Caco-2 (cell line): ENCODE data around the gene CATSPERD. TPM values are rescaled to one million over a fixed set of nuclear protein-coding genes. Genes with fewer than 3 reads are reported as not detected.

Experiments used
- BruUV-seq: library from RNA; stranded (reverse); fragments of 400-500 nt; replicated peaks from 2 replicates; lab custom pipeline; 2021; lab: Mats Ljungman, UMichigan
- CTCF ChIA-PET: fragments of 300-600 bp; sonication (Branson Sonifier 250); formaldehyde crosslinking; loops from one replicate; lab custom pipeline; 2022; ENCODE audit warnings: antibody characterized with exemption; lab: Charles Lee
- POLR2A ChIA-PET: fragments of 300-600 bp; sonication (Branson Sonifier 250); formaldehyde crosslinking; loops from one replicate; lab custom pipeline; 2022; ENCODE audit warnings: antibody characterized with exemption; lab: Charles Lee
- DNase-seq, 2 experiments: peaks; one replicate each; pipeline versions ENCODE4 v3.0.0 to v3.0.0-alpha.2; 2020 to 2022
- H3K27me3 ChIP-seq: replicated peaks from 2 replicates; pipeline ENCODE4 v1.6.0; 2011; ENCODE audit warnings: low read length; ENCODE audit not compliant: control insufficient read depth, insufficient read depth
- H3K36me3 ChIP-seq: 2 replicates; pipeline ENCODE4 v1.5.1; 2011; ENCODE audit warnings: low read length; ENCODE audit not compliant: control insufficient read depth, insufficient read depth
- H3K4me1 ChIP-seq: fragments of 250-450 bp; sonication (Bioruptor Pico); 2 replicates; pipeline ENCODE4 v1.5.1; 2020; ENCODE audit warnings: mild to moderate bottlenecking
- H3K4me3 ChIP-seq: 2 replicates; pipeline ENCODE4 v1.5.1; 2011; ENCODE audit warnings: low read depth, mild to moderate bottlenecking, control low read depth, low read length
- H3K9me3 ChIP-seq: fragments of 250-450 bp; sonication (Bioruptor Pico); 2 replicates; pipeline ENCODE4 v1.5.1; 2020; ENCODE audit warnings: mild to moderate bottlenecking, moderate library complexity
- H3K27ac Mint-ChIP-seq: one replicate; pipeline ENCODE4 v1.8.0; 2022; ENCODE audit warnings: mixed read lengths; ENCODE audit not compliant: unreplicated experiment
- H3K27me3 Mint-ChIP-seq: one replicate; pipeline ENCODE4 v1.8.0; 2022; ENCODE audit warnings: mixed read lengths; ENCODE audit not compliant: insufficient read depth, unreplicated experiment
- H3K36me3 Mint-ChIP-seq: one replicate; pipeline ENCODE4 v1.8.0; 2022; ENCODE audit warnings: mild to moderate bottlenecking, mixed read lengths; ENCODE audit not compliant: insufficient read depth, unreplicated experiment
- H3K4me1 Mint-ChIP-seq: one replicate; pipeline ENCODE4 v1.8.0; 2022; ENCODE audit warnings: low read depth, mixed read lengths; ENCODE audit not compliant: unreplicated experiment
- H3K4me3 Mint-ChIP-seq: one replicate; pipeline ENCODE4 v1.8.0; 2022; ENCODE audit warnings: mild to moderate bottlenecking, moderate library complexity, mixed read lengths; ENCODE audit not compliant: unreplicated experiment
- H3K9me3 Mint-ChIP-seq: one replicate; pipeline ENCODE4 v1.8.0; 2022; ENCODE audit warnings: mixed read lengths; ENCODE audit not compliant: unreplicated experiment
- CTCF ChIP-seq, 2 experiments: fragments of 200-600 bp in 1 of 2; IDR thresholded peaks; 1 replicate in 1 of 2; 2 replicates in 1 of 2; pipeline versions ENCODE4 v1.5.1 to v1.8.0; 2011 to 2022; ENCODE audit warnings: antibody characterized with exemption in 1 of 2, control low read depth in 1 of 2, inconsistent platforms in 1 of 2, low read depth in 1 of 2, low read length in 1 of 2, mild to moderate bottlenecking in 1 of 2, moderate library complexity in 1 of 2; ENCODE audit not compliant: insufficient read depth in 1 of 2, severe bottlenecking in 1 of 2, unreplicated experiment in 1 of 2
- intact Hi-C: fragments of 100-400 bp; cut with micrococcal nuclease; formaldehyde crosslinking; loops from one replicate; pipeline ENCODE4 v1.10.0; 2022; ENCODE audit not compliant: unreplicated experiment
- total RNA-seq: library from RNA; stranded (reverse); gene quantifications from 2 replicates; pipeline ENCODE4 v1.2.3, GENCODE V29; 2022

The CATSPERD gene
- total RNA-seq, 1 experiment from 2014 or later: not detected

GRCh38 chr19:5806905-5807304 is 86.5 kb downstream of the CATSPERD start:
- Histone ChIP-seq H3K4me3 (no peak overlapping the region), H3K36me3 (no peaks in the 10 kb centered on the region), H3K27me3 (no peaks in the 10 kb centered on the region), H3K9me3 (no peaks in the 10 kb centered on the region), H3K4me1 (0 out of 2 replicates have a peak, but pooled peaks cover 3% of the 10 kb centered on the region)
- H3K36me3 Mint-ChIP-seq: no peaks in the 10 kb centered on the region
- ChIA-PET POLR2A (no interaction called here), CTCF (interaction anchor here (0.7 kb wide), 1 partner anchor 35 kb away, joined by 6 read pairs; no protein-coding TSS in a partner anchor)
- intact Hi-C loops: no loop called here
- BruUV-seq: no TSS peak
- no peak overlapping the region for H3K4me3 Mint-ChIP-seq
- no peaks in the 10 kb centered on the region for H3K27me3 Mint-ChIP-seq
- DNase-seq: no peak
- TF ChIP-seq CTCF (IDR thresholded peaks at IDR 0.05; ENCODE audit: insufficient read depth in 1 of 2, low read depth in 1 of 2, low read length in 1 of 2, severe bottlenecking in 1 of 2, unreplicated experiment in 1 of 2): no peak
- no peak overlapping the region for H3K27ac Mint-ChIP-seq
- no peaks in the 10 kb centered on the region for H3K4me1 Mint-ChIP-seq
- H3K9me3 Mint-ChIP-seq: no peaks in the 10 kb centered on the region

GRCh38 chr19:5808120-5808816 is 87.8 kb downstream of the CATSPERD start:
- Histone ChIP-seq H3K9me3 (no peaks in the 10 kb centered on the region), H3K4me1 (0 out of 2 replicates have a peak, but pooled peaks cover 3% of the 10 kb centered on the region), H3K36me3 (no peaks in the 10 kb centered on the region), H3K4me3 (no peak overlapping the region), H3K27me3 (no peaks in the 10 kb centered on the region)
- POLR2A ChIA-PET: no interaction called here
- no peak for DNase-seq
- Mint-ChIP-seq H3K4me1 (no peaks in the 10 kb centered on the region), H3K36me3 (no peaks in the 10 kb centered on the region), H3K27me3 (no peaks in the 10 kb centered on the region), H3K4me3 (no peak overlapping the region), H3K9me3 (no peaks in the 10 kb centered on the region), H3K27ac (no peak overlapping the region)
- no TSS peak for BruUV-seq
- intact Hi-C loops: no loop called here
- CTCF ChIA-PET: interaction anchor here (0.6 to 0.7 kb wide), 2 partner anchors 178 to 179 kb away, joined by 3 to 5 read pairs; no protein-coding TSS in a partner anchor
- TF ChIP-seq CTCF (IDR thresholded peaks at IDR 0.05; ENCODE audit: insufficient read depth in 1 of 2, low read depth in 1 of 2, low read length in 1 of 2, severe bottlenecking in 1 of 2, unreplicated experiment in 1 of 2): no peak

- intact Hi-C loops: no loop called here
- peak in 1 of 2 experiments; percentile 33 for DNase-seq
- Histone ChIP-seq H3K4me1 (0 out of 2 replicates have a peak, but pooled peaks cover 3% of the 10 kb centered on the region), H3K4me3 (no peak overlapping the region), H3K36me3 (no peaks in the 10 kb centered on the region), H3K9me3 (no peaks in the 10 kb centered on the region), H3K27me3 (no peaks in the 10 kb centered on the region)
- Mint-ChIP-seq H3K27ac (peak overlapping the region; percentile 36), H3K36me3 (no peaks in the 10 kb centered on the region), H3K4me1 (no peaks in the 10 kb centered on the region), H3K27me3 (no peaks in the 10 kb centered on the region), H3K4me3 (no peak overlapping the region), H3K9me3 (no peaks in the 10 kb centered on the region)
- BruUV-seq: no TSS peak
- ChIA-PET POLR2A (interaction anchor here (0.6 kb wide), 1 partner anchor 18 kb away, joined by 3 read pairs; the partner anchor contains the start of gene DUS3L), CTCF (interaction anchor here (0.6 to 0.7 kb wide), 3 partner anchors 19 to 178 kb away, joined by 3 to 5 read pairs (median 5); no protein-coding TSS in a partner anchor)
- no peak for TF ChIP-seq CTCF (IDR thresholded peaks at IDR 0.05; ENCODE audit: insufficient read depth in 1 of 2, low read depth in 1 of 2, low read length in 1 of 2, severe bottlenecking in 1 of 2, unreplicated experiment in 1 of 2)
Measured at GRCh38 chr19:5809053-5809452, 88.6 kb downstream of the CATSPERD start.
